ENCODE measurements around the gene TCF7L1. TPM values are rescaled to one million over a fixed set of nuclear protein-coding genes. Genes with fewer than 3 reads are reported as not detected.

The TCF7L1 gene
- total and polyA plus RNA-seq, 2 donors (not counting 3 experiments of a cell fraction or from before 2014, with no cell fraction given): 9.6 to 17.4 TPM

DNA sequence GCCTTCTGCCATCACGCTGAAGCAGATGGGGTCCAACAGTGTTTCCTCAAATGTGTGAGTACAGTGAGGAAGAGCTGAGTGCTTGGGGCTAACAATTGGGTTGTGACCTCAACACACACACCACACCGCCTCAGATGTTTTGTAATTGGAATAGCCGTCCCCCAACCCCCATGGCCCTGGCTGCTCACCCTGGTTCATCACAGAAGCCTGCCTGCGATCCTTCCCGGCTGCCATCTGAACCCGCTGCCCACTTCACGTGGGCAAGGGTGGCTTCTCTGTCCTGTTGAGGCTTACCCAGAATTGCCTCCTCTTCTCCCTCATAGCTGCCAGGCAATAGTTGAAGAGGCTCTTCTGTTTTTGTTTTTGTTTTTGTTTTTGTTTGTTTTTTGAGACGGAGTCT is 150.4 kb downstream of the TCF7L1 start:
- TF ChIP-seq JUN (IDR thresholded peaks at IDR 0.05; ENCODE audit: borderline replicate concordance, insufficient read depth, insufficient read length, low read depth): no peak
- TF ChIP-seq POLR2AphosphoS5 (IDR thresholded peaks at IDR 0.05; ENCODE audit: insufficient read depth, low read depth, low read length): no peak
- TF ChIP-seq EZH2 (IDR thresholded peaks at IDR 0.05; ENCODE audit: borderline replicate concordance, low read depth, low read length, severe bottlenecking): no peak
- TF ChIP-seq POLR2A (IDR thresholded peaks at IDR 0.05; ENCODE audit: low read depth, low read length): no peak
- TF ChIP-seq MAX (IDR thresholded peaks at IDR 0.05; ENCODE audit: insufficient read depth, insufficient read length): no peak
- no peak for TF ChIP-seq GATA2 (IDR thresholded peaks at IDR 0.05; ENCODE audit: insufficient read depth, insufficient read length, low read depth, low read length)
- no peak for TF ChIP-seq MYC (IDR thresholded peaks at IDR 0.05; ENCODE audit: low read depth, low read length)
- TF ChIP-seq FOS (IDR thresholded peaks at IDR 0.05; ENCODE audit: borderline replicate concordance, insufficient read depth, low read length): no peak
- TF ChIP-seq, protein P1, sequence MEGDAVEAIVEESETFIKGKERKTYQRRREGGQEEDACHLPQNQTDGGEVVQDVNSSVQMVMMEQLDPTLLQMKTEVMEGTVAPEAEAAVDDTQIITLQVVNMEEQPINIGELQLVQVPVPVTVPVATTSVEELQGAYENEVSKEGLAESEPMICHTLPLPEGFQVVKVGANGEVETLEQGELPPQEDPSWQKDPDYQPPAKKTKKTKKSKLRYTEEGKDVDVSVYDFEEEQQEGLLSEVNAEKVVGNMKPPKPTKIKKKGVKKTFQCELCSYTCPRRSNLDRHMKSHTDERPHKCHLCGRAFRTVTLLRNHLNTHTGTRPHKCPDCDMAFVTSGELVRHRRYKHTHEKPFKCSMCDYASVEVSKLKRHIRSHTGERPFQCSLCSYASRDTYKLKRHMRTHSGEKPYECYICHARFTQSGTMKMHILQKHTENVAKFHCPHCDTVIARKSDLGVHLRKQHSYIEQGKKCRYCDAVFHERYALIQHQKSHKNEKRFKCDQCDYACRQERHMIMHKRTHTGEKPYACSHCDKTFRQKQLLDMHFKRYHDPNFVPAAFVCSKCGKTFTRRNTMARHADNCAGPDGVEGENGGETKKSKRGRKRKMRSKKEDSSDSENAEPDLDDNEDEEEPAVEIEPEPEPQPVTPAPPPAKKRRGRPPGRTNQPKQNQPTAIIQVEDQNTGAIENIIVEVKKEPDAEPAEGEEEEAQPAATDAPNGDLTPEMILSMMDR (IDR thresholded peaks at IDR 0.05; ENCODE audit: extremely low read depth in 1 of 2, insufficient read depth in 1 of 2, low read depth in 1 of 2, low read length in 2 of 2): no peak
- H3K36me3 ChIP-seq (ENCODE audit: control insufficient read depth in 2 of 2, extremely low read depth in 1 of 2, insufficient read depth in 2 of 2, low read length in 2 of 2): peaks cover 0 to 1% of the 10 kb centered on the region in 2 experiments
- dilution Hi-C loops (cut with MboI; ENCODE audit: extremely low pct_ligation_motif_present, low sequenced_read_pairs) (no loop called here), intact Hi-C loops (cut with micrococcal nuclease) (loop anchor here (2.0 kb wide), 2 partner anchors 43 to 103 kb away; no protein-coding TSS in a partner anchor)
- H3K27me3 ChIP-seq (ENCODE audit: control insufficient read depth in 2 of 2, insufficient read depth in 2 of 2, low read length in 2 of 2): no peaks in the 10 kb centered on the region
- ChIA-PET POLR2A (no interaction called here), CTCF (interaction anchor here (1.0 to 10.3 kb wide), 4 partner anchors 17 to 266 kb away, joined by 3 to 150 read pairs (median 72); partner anchors contain the start of gene TCF7L1)
- no peak overlapping the region for H3K9ac ChIP-seq (replicated peaks; ENCODE audit: extremely low read depth, insufficient read depth, low read length)
- no peak overlapping the region for H2AFZ ChIP-seq (ENCODE audit: low read depth, low read length)
- H4K20me1 ChIP-seq (replicated peaks; ENCODE audit: control insufficient read depth, extremely low read depth, insufficient read depth, low read length): no peaks in the 10 kb centered on the region
- H3K4me3 ChIP-seq (replicated peaks in 1 of 3; ENCODE audit: insufficient read depth in 1 of 3, low read depth in 1 of 3, low read length in 3 of 3): no peak overlapping the region
- no TSS peak for BruUV-seq (replicated peaks)
- H3K27ac ChIP-seq (ENCODE audit: insufficient read depth, low read depth, low read length): no peak overlapping the region
- H3K79me2 ChIP-seq (ENCODE audit: control insufficient read depth, insufficient read depth, low read length): no peaks in the 10 kb centered on the region
- H3K9me1 ChIP-seq (replicated peaks; ENCODE audit: control insufficient read depth, extremely low read depth, insufficient read depth, low read length): no peaks in the 10 kb centered on the region
- no peaks in the 10 kb centered on the region for H3K9me3 ChIP-seq (replicated peaks; ENCODE audit: control insufficient read depth, insufficient read depth, low read length)
- DNase-seq (ENCODE audit: low read depth, low spot score) (no peak), FAIRE-seq (no peak)
- H3K4me2 ChIP-seq (ENCODE audit: insufficient read depth, low read length): no peak overlapping the region
- no peaks in the 10 kb centered on the region for H3K4me1 ChIP-seq (ENCODE audit: control insufficient read depth, extremely low read depth, insufficient read depth, low read length)

Data from endothelial cell of umbilical vein (primary cell).